Activated B cell treated with CpG ODN at 0.5 μM for 24 hours (primary cell): ENCODE measurements around the gene WNT7B. TPM values are rescaled to one million over a fixed set of nuclear protein-coding genes. Genes with fewer than 3 reads are reported as not detected.

ENCODE experiments used
- ATAC-seq: fragments of 200-7000 bp; cut with Tn5 transposase; one replicate; pipeline ENCODE4 v1.10.0; 2021; ENCODE audit warnings: low read depth, mild to moderate bottlenecking, moderate library complexity
- CTCF ChIA-PET: fragments of 350-600 bp; sonication (Branson Sonifier 250); formaldehyde crosslinking; loops from one replicate; lab custom pipeline; 2021; ENCODE audit warnings: antibody characterized with exemption; lab: Charles Lee
- POLR2A ChIA-PET: fragments of 350-600 bp; sonication (Branson Sonifier 250); formaldehyde crosslinking; loops from one replicate; lab custom pipeline; 2021; ENCODE audit warnings: antibody characterized with exemption; lab: Charles Lee
- DNase-seq: peaks from one replicate; pipeline ENCODE4 v3.0.0; 2022
- H3K27ac Mint-ChIP-seq: one replicate; pipeline ENCODE4 v1.8.0; 2020; ENCODE audit warnings: mixed read lengths
- H3K27me3 Mint-ChIP-seq: one replicate; pipeline ENCODE4 v1.8.0; 2021; ENCODE audit warnings: mixed read lengths
- H3K36me3 Mint-ChIP-seq: one replicate; pipeline ENCODE4 v1.8.0; 2021; ENCODE audit warnings: low read depth, mixed read lengths
- H3K4me1 Mint-ChIP-seq: one replicate; pipeline ENCODE4 v1.8.0; 2021; ENCODE audit warnings: mixed read lengths
- H3K4me3 Mint-ChIP-seq: one replicate; pipeline ENCODE4 v1.8.0; 2020; ENCODE audit warnings: mild to moderate bottlenecking, mixed read lengths
- H3K9me3 Mint-ChIP-seq: one replicate; pipeline ENCODE4 v1.8.0; 2020; ENCODE audit warnings: mixed read lengths
- CTCF ChIP-seq: fragments of 200-600 bp; IDR thresholded peaks from one replicate; pipeline ENCODE4 v1.8.0; 2022; ENCODE audit warnings: antibody characterized with exemption, mild to moderate bottlenecking
- intact Hi-C: fragments of 100-400 bp; cut with micrococcal nuclease; formaldehyde crosslinking; loops from one replicate; pipeline ENCODE4 v1.15.1; 2024
- total RNA-seq: library from RNA; stranded (reverse); gene quantifications from 2 replicates; pipeline ENCODE4 v1.2.3, GENCODE V29; 2022

The WNT7B gene
- total RNA-seq, 1 donor from 2014 or later = not detected

- Mint-ChIP-seq H3K27ac (no peak overlapping the region), H3K27me3 (peaks cover 30% of the 10 kb centered on the region)
- CTCF ChIA-PET = interaction anchor here (1.4 kb wide), 1 partner anchor 10 kb away, joined by 4 read pairs; no protein-coding TSS in a partner anchor
These were observed 104.2 kb downstream of the WNT7B start for GRCh38 chr22:45872659-45873263.

GRCh38 chr22:45871721-45872120 is 105.2 kb downstream of the WNT7B start:
- no peak overlapping the region for H3K27ac Mint-ChIP-seq
- H3K27me3 Mint-ChIP-seq = peaks cover 27% of the 10 kb centered on the region
- no peaks in the 10 kb centered on the region for H3K4me1 Mint-ChIP-seq
- ChIA-PET POLR2A (no interaction called here), CTCF (no interaction called here)
- no peak for ATAC-seq
- H3K36me3 Mint-ChIP-seq = no peaks in the 10 kb centered on the region
- DNase-seq = no peak
- intact Hi-C loops = no loop called here
- H3K9me3 Mint-ChIP-seq = peaks cover 8% of the 10 kb centered on the region
- no peak for TF ChIP-seq CTCF
- no peak overlapping the region for H3K4me3 Mint-ChIP-seq

More at GRCh38 chr22:45872659-45873263, 104.2 kb downstream of the WNT7B start:
- ATAC-seq (no peak), DNase-seq (no peak)
- TF ChIP-seq CTCF = no peak
- intact Hi-C loops = no loop called here
- Mint-ChIP-seq H3K4me3 (no peak overlapping the region), H3K36me3 (no peaks in the 10 kb centered on the region), H3K9me3 (peaks cover 8% of the 10 kb centered on the region), H3K4me1 (no peaks in the 10 kb centered on the region)
- POLR2A ChIA-PET = no interaction called here

Other genes with a start within 250 kb of the WNT7B start
- gene PPARA, start 173.4 kb upstream of the WNT7B start, total RNA-seq = 17.7 and 23.0 TPM in 2 replicates